ENCODE data around the gene KSR1.
"Not testable (repeated sequence)": the region's sequence is repeated elsewhere in the genome, so short reads cannot be mapped to it uniquely, and the experiment has no call there.

The KSR1 gene

DNA sequence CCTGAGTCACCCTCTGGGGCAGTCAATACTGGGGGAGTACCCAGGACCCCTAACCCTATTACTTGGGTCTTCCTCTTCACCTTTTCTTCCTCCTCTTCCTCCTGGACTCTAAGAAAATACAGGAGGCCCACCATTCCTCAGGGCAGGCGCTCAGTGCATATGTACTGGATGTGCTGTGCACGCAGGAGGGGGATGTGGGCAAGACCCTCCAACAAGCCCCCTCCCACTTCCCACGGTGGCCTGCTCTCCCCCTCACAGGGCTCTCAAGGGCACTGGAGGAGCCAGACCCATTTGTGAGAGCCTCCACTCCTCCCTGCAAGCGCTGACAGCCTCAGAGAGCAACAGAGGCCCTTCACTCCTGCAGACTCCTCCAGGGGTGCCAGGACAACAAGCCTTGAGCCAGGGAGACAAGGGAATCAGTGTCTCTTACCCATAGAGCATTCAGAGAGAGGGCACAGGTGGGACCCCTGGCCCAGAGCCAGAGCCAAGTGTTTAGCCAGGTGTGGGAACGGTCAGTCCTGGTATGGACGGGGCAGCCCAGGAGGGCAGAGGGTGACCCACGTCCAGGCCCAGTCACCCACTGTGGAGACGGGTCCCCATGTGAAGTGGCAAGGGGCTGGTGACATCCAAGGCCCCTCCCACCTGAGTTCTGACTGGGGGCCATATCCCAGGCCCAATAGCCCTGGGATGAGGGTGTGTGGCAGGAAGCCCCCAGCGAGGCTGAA is 27.3 kb upstream of the KSR1 start:
- TF ChIP-seq, protein P1, sequence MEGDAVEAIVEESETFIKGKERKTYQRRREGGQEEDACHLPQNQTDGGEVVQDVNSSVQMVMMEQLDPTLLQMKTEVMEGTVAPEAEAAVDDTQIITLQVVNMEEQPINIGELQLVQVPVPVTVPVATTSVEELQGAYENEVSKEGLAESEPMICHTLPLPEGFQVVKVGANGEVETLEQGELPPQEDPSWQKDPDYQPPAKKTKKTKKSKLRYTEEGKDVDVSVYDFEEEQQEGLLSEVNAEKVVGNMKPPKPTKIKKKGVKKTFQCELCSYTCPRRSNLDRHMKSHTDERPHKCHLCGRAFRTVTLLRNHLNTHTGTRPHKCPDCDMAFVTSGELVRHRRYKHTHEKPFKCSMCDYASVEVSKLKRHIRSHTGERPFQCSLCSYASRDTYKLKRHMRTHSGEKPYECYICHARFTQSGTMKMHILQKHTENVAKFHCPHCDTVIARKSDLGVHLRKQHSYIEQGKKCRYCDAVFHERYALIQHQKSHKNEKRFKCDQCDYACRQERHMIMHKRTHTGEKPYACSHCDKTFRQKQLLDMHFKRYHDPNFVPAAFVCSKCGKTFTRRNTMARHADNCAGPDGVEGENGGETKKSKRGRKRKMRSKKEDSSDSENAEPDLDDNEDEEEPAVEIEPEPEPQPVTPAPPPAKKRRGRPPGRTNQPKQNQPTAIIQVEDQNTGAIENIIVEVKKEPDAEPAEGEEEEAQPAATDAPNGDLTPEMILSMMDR (IDR thresholded peaks at IDR 0.05; ENCODE audit: control insufficient read depth, extremely low read depth, insufficient read depth) = no peak
- DNase-seq (ENCODE audit: low read depth) = no peak
- no peak overlapping the region for H3K4me3 ChIP-seq (ENCODE audit: low read depth, low read length)

DNA sequence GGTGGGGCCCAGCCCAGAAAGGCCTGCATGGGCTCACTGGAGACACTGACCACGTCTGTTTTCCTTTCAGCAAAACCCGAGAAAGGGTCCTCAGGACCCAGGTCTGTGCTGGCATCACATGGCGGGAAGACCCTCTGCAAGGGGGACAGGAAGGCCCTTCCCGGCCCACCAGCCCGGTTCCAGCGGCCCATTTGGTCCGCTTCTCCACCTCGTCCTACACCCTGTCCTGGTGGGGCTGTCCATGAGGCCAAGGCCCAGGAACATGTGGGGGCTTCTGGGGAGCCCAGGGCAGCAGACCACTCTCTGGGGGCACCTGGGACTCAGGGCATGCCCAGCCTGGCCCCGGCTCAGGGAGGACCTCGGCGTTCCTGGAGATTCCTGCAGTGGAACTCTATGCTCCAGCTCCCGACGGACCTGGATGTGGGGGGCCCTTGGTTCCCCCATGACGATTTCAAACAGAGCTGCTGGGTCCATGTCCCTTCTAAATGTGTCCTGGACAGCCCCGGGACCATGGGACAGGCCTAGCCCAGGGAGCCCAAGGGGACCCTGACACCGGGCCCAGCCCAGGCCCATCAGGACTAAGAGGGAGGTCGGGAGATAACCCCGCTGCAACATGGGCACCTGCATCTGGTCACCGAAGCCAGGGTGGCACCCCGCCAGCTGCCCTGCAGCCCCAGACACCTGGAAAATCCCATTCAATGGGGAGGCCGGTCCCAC is 26.4 kb upstream of the KSR1 start:
- TF ChIP-seq, protein P1 (IDR thresholded peaks at IDR 0.05; ENCODE audit: control insufficient read depth, extremely low read depth, insufficient read depth) = no peak
- DNase-seq (ENCODE audit: low read depth) = no peak
- no peak overlapping the region for H3K4me3 ChIP-seq (ENCODE audit: low read depth, low read length)

DNA sequence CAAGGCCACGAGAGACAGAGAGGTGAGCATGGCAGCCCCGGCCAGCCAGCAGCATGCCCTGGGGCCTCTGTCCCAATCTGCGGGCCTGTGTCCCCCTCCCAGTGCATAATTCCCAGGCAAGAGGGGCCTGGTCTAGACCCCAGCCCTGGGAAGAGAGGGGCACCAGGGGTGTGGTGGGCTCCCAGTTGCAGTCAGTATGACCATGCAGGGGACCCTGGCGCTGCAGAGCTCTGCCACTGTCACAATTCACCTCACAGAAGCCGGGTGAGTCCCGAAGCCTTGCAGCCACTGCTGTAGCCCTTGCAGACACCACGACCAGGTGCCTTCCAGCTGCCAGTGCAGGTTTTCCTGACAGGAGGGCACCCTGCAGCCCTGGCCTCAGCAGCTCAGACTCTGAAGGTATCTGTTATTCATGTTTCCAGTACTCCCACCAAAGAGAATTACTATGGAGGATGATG is 25.8 kb upstream of the KSR1 start:
- TF ChIP-seq, protein P1 (IDR thresholded peaks at IDR 0.05; ENCODE audit: control insufficient read depth, extremely low read depth, insufficient read depth) = no peak
- DNase-seq (ENCODE audit: low read depth) = no peak
- no peak overlapping the region for H3K4me3 ChIP-seq (ENCODE audit: low read depth, low read length)

DNA sequence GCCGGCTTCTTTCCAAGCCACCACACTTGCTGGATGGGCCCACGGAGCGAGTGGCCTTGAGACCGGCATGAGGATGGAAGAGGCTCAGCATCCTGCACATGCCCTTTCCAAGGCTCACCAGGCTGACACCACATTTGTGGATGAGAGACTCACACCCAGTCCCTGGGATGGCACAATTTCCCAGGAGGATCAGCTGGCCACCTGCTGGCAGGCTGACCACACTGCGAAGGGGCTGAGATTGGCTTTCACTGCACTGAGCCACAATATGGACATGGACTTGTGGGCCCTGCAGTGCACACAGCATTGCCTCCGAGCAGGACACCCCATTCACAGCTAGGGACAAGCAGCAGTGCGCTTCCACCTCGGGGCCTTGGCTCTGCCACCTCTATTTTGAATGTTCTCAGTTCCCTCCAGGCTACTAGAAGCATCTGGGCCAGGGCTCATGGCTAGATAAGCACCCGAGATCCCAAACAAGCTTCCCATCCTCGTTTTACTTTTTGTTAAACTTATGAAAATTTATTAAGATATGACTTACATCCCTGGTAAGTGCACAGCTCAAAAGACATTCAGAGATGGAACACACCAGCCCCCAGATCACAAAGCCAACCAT is 25.3 kb upstream of the KSR1 start:
- DNase-seq (ENCODE audit: low read depth) = no peak
- H3K4me3 ChIP-seq (ENCODE audit: low read depth, low read length) = no peak overlapping the region
- TF ChIP-seq, protein P1 (IDR thresholded peaks at IDR 0.05; ENCODE audit: control insufficient read depth, extremely low read depth, insufficient read depth) = peak; percentile 75

DNA sequence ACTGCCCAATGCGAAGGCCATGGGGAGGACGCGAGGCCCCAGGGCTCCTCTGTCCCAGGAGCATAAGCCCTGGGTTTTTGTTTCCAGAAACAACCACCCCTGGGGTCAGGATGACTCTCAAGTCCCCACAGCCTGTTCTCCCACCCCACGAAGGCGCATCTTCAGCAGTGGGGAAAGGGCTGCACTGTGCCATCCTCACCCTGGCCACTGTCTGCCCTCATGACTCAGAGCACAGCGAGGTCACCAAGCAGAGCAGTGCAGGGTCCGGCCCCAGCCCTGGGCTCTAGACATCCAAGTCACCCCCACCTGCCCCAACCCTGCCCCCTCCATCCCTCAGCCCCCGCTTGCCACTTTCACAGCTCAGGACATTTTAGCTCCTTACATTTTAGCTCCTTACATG is 22.7 kb upstream of the KSR1 start:
- DNase-seq (ENCODE audit: low read depth) = no peak
- TF ChIP-seq, protein P1 (IDR thresholded peaks at IDR 0.05; ENCODE audit: control insufficient read depth, extremely low read depth, insufficient read depth) = no peak
- H3K4me3 ChIP-seq (ENCODE audit: low read depth, low read length) = no peak overlapping the region

DNA sequence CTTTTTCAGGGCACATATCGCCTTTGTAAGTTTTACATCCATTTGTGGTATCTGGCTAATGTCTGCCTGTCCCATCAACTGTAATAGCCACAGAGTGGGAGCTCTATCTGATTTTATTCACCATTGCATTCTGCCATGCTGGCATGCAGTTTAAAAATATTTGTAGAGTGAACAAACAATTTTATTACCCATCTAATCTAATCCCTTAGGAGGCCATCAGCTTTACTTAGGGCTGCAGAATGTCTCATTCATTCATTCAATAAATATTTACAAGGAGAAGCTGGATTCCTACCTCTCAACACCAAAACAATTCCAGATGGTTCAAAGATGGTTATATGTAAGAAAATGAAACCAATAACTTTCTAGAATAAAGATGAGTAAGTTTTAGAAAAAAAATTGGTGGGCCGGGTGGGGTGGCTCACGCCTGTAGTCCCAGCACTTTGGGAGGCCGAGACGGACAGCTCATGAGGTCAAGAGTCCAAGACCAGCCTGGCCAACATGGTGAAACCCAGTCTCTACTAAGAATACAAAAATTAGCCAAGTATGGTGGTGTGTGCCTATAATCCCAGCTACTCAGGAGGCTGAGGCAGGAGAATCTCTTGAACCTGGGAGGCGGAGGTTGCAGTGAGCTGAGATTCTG is 20.7 kb upstream of the KSR1 start:
- not testable (repeated sequence) for DNase-seq (ENCODE audit: low read depth); H3K4me3 ChIP-seq (ENCODE audit: low read depth, low read length)
